Trophoblast cell (in vitro differentiated cells and primary cell): ENCODE measurements around the gene CSRP1.

Source experiments
- DNase-seq, 2 donors: peaks; one replicate each; pipeline ENCODE4 v3.0.0-alpha.2; 2016
- H2AFZ ChIP-seq: 2 replicates; pipeline ENCODE4 v1.6.1; 2013; ENCODE audit warnings: low read length, moderate library complexity, mild to moderate bottlenecking; ENCODE audit not compliant: insufficient read depth, poor library complexity
- H2AK5ac ChIP-seq: 2 replicates; pipeline ENCODE4 v1.6.1; 2013; ENCODE audit warnings: mild to moderate bottlenecking, low read length
- H2BK120ac ChIP-seq: 2 replicates; pipeline ENCODE4 v1.6.1; 2013; ENCODE audit warnings: low read length, mild to moderate bottlenecking, moderate library complexity; ENCODE audit not compliant: insufficient read depth, poor library complexity
- H2BK12ac ChIP-seq: 2 replicates; pipeline ENCODE4 v1.6.1; 2013; ENCODE audit warnings: mild to moderate bottlenecking, low read length, moderate library complexity
- H2BK5ac ChIP-seq: 2 replicates; pipeline ENCODE4 v1.6.1; 2013; ENCODE audit warnings: low read length, low read depth, moderate library complexity, mild to moderate bottlenecking; ENCODE audit not compliant: poor library complexity
- H3K14ac ChIP-seq: 2 replicates; pipeline ENCODE4 v1.6.1; 2013; ENCODE audit warnings: mild to moderate bottlenecking, low read length
- H3K18ac ChIP-seq: 2 replicates; pipeline ENCODE4 v1.6.1; 2013; ENCODE audit warnings: mild to moderate bottlenecking, low read length
- H3K23ac ChIP-seq: 2 replicates; pipeline ENCODE4 v1.6.1; 2013; ENCODE audit warnings: low read length
- H3K27ac ChIP-seq: 2 replicates; pipeline ENCODE4 v1.5.1; 2013; ENCODE audit warnings: low read depth, mild to moderate bottlenecking, inconsistent platforms, low read length, moderate library complexity
- H3K27me3 ChIP-seq: 2 replicates; pipeline ENCODE4 v1.6.1; 2013; ENCODE audit warnings: inconsistent platforms, mild to moderate bottlenecking, low read length, moderate library complexity; ENCODE audit not compliant: insufficient read depth
- H3K36me3 ChIP-seq, 2 experiments: 1 replicate in 1 of 2; 2 replicates in 1 of 2; pipeline ENCODE4 v1.6.1; 2013; ENCODE audit warnings: low read length in 2 of 2, mild to moderate bottlenecking in 2 of 2, moderate library complexity in 1 of 2; ENCODE audit not compliant: insufficient read depth in 2 of 2, control insufficient read depth in 1 of 2
- H3K4ac ChIP-seq: 2 replicates; pipeline ENCODE4 v1.6.1; 2013; ENCODE audit warnings: low read depth, mild to moderate bottlenecking, low read length, moderate library complexity
- H3K4me1 ChIP-seq, 2 experiments: 1 replicate in 1 of 2; 2 replicates in 1 of 2; pipeline ENCODE4 v1.6.1; 2013; ENCODE audit warnings: low read length in 2 of 2, mild to moderate bottlenecking in 2 of 2, moderate library complexity in 1 of 2; ENCODE audit not compliant: insufficient read depth in 2 of 2, control insufficient read depth in 1 of 2
- H3K4me2 ChIP-seq: 2 replicates; pipeline ENCODE4 v1.6.1; 2013; ENCODE audit warnings: inconsistent platforms, mild to moderate bottlenecking, low read length, moderate library complexity
- H3K4me3 ChIP-seq: 2 replicates; pipeline ENCODE4 v1.5.1; 2013; ENCODE audit warnings: mild to moderate bottlenecking, low read depth, low read length, inconsistent platforms
- H3K79me1 ChIP-seq: one replicate; pipeline ENCODE4 v1.6.1; 2013; ENCODE audit warnings: low read length
- H3K79me2 ChIP-seq: 2 replicates; pipeline ENCODE4 v1.6.1; 2013; ENCODE audit warnings: low read length, mild to moderate bottlenecking; ENCODE audit not compliant: control insufficient read depth, insufficient read depth, poor library complexity
- H3K9ac ChIP-seq: 2 replicates; pipeline ENCODE4 v1.6.1; 2013; ENCODE audit warnings: mild to moderate bottlenecking, low read length
- H3K9me3 ChIP-seq: 2 replicates; pipeline ENCODE4 v1.6.1; 2013; ENCODE audit warnings: low read depth, mild to moderate bottlenecking, control low read depth, inconsistent platforms, low read length; ENCODE audit not compliant: insufficient read depth
- H4K12ac ChIP-seq: 2 replicates; pipeline ENCODE4 v1.6.1; 2013; ENCODE audit warnings: low read depth, mild to moderate bottlenecking, low read length, moderate library complexity
- H4K8ac ChIP-seq: 2 replicates; pipeline ENCODE4 v1.6.1; 2013; ENCODE audit warnings: low read depth, mild to moderate bottlenecking, low read length, moderate library complexity
- H4K91ac ChIP-seq: one replicate; pipeline ENCODE4 v1.6.1; 2013; ENCODE audit warnings: low read depth, mild to moderate bottlenecking, low read length, moderate library complexity
- WGBS: extraction: QIAGEN DNeasy Blood & Tissue Kit; methylation state at CpG from one replicate; pipeline ENCODE4 v1.1.7; 2013; ENCODE audit warnings: missing lambda C conversion rate; ENCODE audit not compliant: insufficient read length, insufficient coverage; ENCODE audit errors: extremely low coverage; 5-methylcytosine and 5-hydroxymethylcytosine counted together

CSRP1 gene

DNA sequence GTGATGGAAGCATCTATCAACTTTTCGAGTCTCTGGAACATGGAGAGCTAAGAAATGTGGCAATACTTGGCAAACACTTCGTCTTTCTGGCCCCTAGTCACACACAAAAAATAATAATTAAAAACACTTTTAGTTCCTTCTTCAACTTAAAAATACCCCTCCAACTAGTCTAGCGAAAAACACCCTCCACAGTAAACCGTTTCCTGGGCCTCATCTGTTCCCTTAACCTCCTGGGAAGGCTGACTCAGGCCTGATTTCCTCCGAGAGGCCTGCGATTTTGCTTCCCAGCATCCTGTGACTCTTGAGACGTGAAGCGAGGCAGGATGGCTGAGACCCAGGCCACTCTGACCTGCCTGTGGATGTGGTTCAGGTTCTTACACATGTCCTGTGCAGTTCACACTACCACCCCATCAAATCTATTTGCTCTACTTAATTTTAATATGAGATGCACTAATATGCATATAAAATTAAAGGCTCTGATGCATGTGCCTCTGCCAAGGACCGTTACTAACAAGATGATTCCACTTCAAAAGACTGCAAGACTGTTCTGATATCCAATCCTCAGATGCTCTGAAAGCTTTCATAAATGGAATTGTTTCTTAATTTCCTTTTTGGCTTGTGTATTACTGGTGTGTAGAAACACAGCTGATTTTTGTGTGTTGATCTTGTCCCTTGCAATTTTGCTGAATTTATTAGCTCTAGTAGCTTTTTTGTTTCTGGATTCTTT, 35.5 kb upstream of the CSRP1 start:
- H3K4ac ChIP-seq = no peak overlapping the region
- no peak overlapping the region for H2AFZ ChIP-seq
- no peak overlapping the region for H3K4me3 ChIP-seq
- H3K9me3 ChIP-seq = no peaks in the 10 kb centered on the region
- H3K79me2 ChIP-seq = peaks cover 18% of the 10 kb centered on the region
- H3K18ac ChIP-seq = no peak overlapping the region
- peaks cover 22 to 25% of the 10 kb centered on the region in 2 experiments for H3K4me1 ChIP-seq
- peaks cover 29% of the 10 kb centered on the region for H3K79me1 ChIP-seq
- H3K27me3 ChIP-seq = no peaks in the 10 kb centered on the region
- no peak overlapping the region for H3K14ac ChIP-seq
- no peak overlapping the region for H2BK12ac ChIP-seq
- peak in 1 of 2 donors; percentile 32 for DNase-seq
- no peak overlapping the region for H3K9ac ChIP-seq
- no peak overlapping the region for H2BK5ac ChIP-seq
- no peak overlapping the region for H3K4me2 ChIP-seq
- no peaks in the 10 kb centered on the region for H3K36me3 ChIP-seq
- H2BK120ac ChIP-seq = no peak overlapping the region
- H3K23ac ChIP-seq = no peak overlapping the region
- no peak overlapping the region for H4K12ac ChIP-seq
- H2AK5ac ChIP-seq = no peak overlapping the region
- WGBS = no CpG with 5 or more reads among the region's 9 CpGs
- H4K91ac ChIP-seq = no peak overlapping the region
- no peak overlapping the region for H4K8ac ChIP-seq
- H3K27ac ChIP-seq = no peak overlapping the region

DNA sequence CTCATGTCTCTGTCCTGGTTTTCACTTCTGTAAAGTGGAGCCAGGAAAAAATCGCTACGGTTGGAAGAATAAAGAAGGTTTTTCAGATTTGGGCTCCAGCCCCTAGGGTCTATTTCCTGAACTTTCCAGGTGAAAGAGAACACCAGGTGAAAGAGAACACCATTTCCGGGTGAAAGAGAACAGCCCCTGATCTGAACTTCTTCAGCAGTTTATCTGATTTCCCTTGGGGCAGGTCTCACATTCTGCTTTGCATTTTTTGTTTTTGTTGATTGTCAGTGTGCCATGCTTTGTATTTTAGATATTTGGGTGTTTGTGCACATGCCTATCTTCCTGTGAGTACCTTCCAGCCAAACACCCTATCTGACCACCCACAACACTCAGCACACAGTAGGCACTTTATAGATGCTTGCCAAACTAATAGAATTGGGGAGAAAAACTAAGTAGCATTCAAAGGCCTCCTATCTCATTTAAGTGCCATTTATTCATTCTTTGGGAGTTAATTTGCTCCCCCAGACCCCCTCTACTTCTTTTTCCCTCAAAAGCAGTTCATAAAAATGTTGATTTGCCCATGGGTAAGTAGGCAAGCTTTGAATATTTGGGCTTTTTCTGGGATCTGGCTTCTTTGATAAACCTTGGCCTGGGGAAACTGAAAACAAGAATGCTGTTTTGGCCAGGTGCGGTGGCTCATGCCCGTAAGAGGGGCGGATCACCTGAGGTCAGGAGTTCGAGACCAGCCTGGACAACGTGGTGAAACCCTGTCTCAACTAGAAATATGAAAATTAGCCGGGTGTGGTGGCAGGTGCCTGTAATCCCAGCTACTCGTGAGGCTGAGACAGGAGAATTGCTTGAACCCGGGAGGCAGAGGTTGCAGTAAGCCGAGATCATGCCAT, 34.2 kb upstream of the CSRP1 start:
- Histone ChIP-seq H3K27me3 (no peaks in the 10 kb centered on the region), H3K9me3 (no peaks in the 10 kb centered on the region), H3K36me3 (no peaks in the 10 kb centered on the region), H3K4me3 (no peak overlapping the region), H4K91ac (no peak overlapping the region), H2AK5ac (no peak overlapping the region), H2BK12ac (no peak overlapping the region), H2BK5ac (no peak overlapping the region), H3K79me1 (peaks cover 29% of the 10 kb centered on the region), H2AFZ (no peak overlapping the region), H4K8ac (no peak overlapping the region), H4K12ac (no peak overlapping the region), H3K14ac (no peak overlapping the region), H3K18ac (no peak overlapping the region), H2BK120ac (no peak overlapping the region), H3K27ac (peak overlapping the region; percentile 89), H3K4ac (peak overlapping the region; percentile 61), H3K4me1 (peaks cover 22 to 26% of the 10 kb centered on the region in 2 experiments), H3K4me2 (peak overlapping the region; percentile 88), H3K79me2 (peaks cover 18% of the 10 kb centered on the region), H3K23ac (no peak overlapping the region), H3K9ac (no peak overlapping the region)
- no CpG with 5 or more reads among the region's 12 CpGs for WGBS
- peak; percentile 83 to 94 for DNase-seq

DNA sequence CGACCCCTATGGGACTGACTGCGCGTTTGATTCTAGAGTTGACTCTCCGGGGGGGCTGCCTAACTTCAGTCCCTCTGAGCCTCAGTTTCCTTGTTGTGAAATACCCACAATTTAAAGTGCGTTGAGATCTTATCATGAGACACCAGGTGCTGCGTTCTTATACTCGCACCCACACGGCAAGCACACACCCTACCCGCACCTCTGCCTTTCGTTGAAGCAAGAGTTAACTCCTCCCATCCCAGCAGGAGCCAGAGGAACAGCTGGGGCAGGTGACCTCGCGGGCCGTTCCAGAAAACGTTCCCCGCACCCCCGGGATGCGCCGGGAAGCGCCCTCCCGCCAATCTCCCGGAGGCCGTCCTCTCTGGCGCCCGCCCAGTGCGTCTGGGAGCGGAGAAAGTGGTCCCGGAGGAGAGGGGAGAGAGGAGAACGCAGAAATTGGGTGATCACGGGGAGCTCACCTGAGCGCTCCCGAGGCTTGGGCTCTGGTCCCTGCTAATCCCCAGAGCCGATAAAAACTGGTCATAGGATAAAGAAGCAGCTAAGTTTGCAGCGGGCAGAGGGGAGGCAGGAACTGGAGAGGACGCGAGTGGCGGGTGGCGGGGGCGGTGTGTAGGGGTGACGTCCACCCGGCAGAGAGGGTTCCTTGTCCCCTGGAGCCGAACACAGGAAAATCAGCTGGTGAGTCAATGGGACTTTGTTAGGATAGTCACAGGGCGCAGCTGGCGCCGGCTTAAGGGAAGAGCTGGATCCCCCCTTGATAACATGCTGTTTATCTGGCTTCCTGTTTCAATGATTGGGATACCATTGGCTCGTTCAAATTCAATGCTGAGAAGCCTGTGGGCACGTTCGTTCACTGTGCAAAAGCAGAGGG, 32.9 kb upstream of the CSRP1 start:
- Histone ChIP-seq H4K8ac (peak overlapping the region; percentile 63), H3K9ac (peak overlapping the region; percentile 89), H3K79me1 (peaks cover 29% of the 10 kb centered on the region), H4K91ac (peak overlapping the region; percentile 95), H3K4me1 (peaks cover 22 to 27% of the 10 kb centered on the region in 2 experiments), H3K9me3 (no peaks in the 10 kb centered on the region), H3K18ac (peak overlapping the region; percentile 87), H3K27ac (peak overlapping the region; percentile 89), H2BK12ac (peak overlapping the region; percentile 72), H3K36me3 (no peaks in the 10 kb centered on the region), H2AK5ac (peak overlapping the region; percentile 72), H2BK5ac (peak overlapping the region; percentile 74), H3K4me3 (peak overlapping the region; percentile 87), H3K23ac (no peak overlapping the region), H3K79me2 (peaks cover 18% of the 10 kb centered on the region), H3K4me2 (peak overlapping the region; percentile 88), H2BK120ac (peak overlapping the region; percentile 74), H3K4ac (peak overlapping the region; percentile 61), H3K27me3 (no peaks in the 10 kb centered on the region), H2AFZ (no peak overlapping the region), H3K14ac (peak overlapping the region; percentile 88), H4K12ac (no peak overlapping the region)
- peak; percentile 77 to 88 for DNase-seq
- no CpG with 5 or more reads among the region's 47 CpGs for WGBS
